D341Med (cell line): ENCODE data around the gene CDC42SE2.
"Not testable (repeated sequence)": the region's sequence is repeated elsewhere in the genome, so short reads cannot be mapped to it uniquely, and the experiment has no call there.

Experiments used
- DNase-seq: peaks from one replicate; pipeline ENCODE4 v3.0.0; 2012; ENCODE audit warnings: low spot score

Gene CDC42SE2

DNA sequence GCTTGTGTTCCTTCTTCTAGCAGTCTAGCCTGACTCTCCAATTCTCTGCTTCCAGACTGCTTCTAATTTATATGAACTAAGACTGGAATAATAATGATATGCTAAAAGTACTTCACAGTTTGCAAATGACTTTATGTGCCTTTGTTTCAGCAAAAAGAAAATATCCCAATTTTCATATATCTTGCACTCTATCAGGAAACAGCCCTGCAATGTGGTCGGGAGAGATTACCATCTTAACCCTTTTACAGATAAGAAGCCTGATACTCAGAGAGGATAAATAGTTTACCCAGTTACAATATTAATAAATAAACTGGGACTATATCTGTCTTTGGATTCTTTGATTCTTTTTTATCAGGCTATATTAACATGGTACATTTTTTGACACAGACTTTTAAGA lies 126.0 kb downstream of the CDC42SE2 start:
- no peak for DNase-seq

DNA sequence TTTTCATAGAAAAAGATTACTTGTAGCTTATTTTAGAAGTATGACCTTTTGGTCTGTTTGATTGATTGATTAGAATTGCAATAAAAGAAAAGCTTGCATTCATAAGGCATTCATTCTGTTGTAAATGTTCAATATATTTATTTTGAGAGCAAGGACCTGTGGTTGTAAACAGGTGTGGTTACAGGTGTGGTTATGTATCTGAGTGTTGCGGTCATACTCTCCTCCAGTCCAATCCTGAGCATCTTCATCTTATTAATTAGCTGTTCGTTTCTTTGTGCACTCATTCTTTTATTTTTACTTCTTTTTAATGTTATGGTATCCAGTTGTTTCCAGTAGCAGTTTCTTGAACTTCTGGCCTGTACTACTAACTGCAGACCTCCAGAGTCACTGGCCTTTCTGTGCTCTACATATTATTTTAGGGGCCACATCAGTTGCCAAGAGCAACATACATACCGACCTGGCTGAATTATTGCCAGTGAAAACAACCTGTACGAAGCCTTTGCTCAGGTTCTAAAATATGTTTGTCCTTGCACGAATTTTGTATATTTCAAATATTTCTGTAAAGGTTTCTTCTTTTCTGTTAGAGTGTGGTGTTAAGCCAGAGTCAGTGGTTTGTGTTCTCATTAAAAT lies 128.7 kb downstream of the CDC42SE2 start:
- DNase-seq: no peak

DNA sequence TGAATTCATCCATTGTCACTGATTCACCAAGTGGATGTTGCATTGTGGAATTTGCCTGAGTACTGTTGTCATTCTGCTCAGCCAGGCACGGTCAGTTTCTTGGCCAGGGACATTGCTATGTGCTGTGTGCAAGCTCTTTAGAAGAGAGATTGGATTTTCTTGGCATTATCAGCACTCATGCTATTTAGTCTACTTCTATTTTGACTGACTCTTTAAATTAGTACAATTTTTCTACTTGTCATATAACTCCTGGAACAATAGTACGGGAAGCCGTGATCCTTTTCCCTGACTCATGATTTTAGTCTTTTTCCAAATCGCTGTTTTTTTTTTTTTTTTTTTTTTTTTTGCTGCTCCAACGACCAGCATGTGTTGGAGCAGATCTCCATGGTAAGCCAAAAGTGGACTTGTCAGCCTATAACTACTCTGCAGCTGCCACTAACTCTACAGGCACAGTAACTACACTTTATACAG lies 129.7 kb downstream of the CDC42SE2 start:
- no peak for DNase-seq

DNA sequence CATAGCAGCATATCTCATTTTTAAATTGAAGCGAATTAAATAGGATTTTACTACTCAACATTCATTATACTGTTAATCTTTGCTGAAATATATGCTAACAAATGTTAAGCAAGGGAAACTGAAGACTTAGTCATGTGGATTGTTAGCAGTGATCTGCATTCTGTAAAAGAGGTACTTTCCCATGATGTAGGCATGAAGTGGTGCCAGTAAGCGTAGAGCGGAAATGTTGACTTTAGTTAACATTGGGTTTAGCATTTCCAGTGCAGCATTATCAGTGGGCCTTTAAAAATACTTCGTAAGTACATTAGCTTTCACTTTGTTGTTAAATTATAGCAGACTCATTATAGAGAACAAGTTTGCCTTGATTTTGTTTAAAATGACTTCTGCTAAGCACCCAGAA lies 130.3 kb downstream of the CDC42SE2 start:
- DNase-seq: no peak

DNA sequence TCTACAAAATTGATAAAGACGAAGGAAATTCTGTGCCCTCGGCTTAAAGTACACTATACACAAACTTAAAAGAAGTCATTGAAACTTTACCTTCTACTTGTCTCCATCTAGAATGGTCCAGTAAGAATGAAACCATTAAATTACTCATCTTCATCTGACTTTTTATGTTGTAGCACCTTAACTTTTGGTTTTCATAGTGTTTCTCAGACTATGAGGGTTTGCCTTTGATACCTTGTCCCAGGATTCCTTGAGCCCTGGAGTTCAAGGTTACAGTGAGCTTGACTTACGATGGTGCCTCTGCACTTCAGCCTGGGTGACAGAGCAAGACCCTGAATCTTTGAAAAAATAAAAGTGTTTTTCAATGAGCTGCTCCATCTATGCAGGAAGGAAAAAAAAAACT lies 132.2 kb downstream of the CDC42SE2 start:
- no peak for DNase-seq

DNA sequence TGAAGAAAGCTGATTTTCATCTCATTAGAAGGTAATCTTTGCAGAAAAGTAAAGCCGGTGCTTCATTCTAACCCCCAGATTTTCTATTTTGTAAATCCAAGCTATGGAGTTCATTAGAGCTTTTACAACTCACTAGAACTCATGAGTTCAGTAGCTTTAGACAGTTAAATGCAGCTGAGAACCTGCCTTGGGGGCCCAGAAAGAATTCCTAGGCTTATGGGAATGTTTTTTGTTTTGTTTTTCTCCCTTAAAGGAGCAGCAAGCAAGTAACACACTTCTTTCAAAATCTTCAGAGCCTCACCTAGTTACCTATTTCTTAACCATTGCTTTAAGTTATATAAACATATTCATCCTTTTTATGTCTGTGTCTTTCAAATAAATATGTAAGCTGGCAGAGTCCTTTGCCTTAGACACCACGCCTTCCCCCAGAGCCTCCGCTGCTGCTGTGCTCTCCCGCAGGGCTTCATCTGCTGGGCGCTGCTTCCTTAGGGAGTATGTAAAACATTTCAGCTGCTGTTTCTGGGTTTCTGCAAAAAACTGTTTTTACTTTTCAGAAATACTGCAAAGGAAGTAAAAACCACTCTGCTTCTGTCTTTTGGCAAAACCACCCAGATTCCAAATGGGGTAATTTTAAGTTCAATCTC lies 132.9 kb downstream of the CDC42SE2 start:
- DNase-seq: no peak

DNA sequence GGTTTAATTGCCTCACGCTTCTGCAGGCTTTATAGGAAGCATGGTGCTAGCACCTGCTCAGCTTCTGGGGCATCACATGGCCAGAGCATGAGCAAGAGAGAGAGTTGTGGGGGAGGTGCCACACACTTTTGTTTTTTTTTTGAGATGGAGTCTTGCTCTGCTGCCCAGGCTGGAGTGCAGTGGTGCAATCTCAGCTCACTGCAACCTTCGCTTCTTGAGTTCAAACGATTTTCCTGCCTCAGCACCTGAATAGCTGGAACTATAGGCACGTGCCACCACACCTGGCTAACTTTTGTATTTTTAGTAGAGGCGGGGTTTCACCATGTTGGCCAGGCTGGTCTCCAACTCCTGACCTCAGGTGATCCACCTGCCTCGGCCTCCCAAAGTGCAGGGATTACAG lies 135.2 kb downstream of the CDC42SE2 start:
- DNase-seq: not testable (repeated sequence)

DNA sequence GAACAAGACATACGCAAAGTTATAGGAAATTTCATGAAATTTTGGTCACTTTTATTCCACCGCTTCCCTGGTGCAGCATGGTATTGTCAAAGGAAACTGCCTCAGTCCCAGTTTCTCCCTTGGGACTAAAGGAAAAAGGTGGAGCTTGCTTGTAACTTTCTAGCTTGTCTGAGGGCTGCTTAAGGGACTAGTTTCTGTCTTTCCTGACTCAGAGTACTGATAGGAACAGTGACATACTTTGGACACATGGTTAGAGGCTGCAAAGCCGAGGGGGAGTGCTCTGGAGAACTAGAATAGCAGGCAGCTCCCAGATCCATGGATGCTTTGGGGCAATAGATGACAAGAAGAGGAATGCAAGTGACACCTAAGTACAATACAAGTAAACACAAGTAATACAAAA lies 136.7 kb downstream of the CDC42SE2 start:
- no peak for DNase-seq

DNA sequence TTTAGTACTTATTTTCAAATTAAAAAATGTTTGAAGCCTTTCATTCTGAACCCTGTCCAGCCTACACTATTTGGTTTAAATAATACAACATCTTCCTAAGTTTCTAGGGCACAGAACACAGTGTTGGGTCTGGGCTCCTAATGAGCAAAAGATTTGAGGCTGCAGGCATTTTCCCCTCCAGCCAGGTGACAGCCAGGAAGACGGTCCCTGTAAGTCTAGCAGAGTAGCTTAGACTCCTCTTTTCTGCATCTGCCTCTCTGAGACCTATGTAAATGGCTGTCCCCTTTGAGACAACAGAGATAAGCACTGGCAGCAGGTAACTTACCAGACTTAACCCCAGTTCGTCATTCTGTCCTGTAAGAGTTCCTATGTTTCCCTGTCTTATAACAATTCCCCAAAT lies 141.8 kb downstream of the CDC42SE2 start:
- DNase-seq: no peak

DNA sequence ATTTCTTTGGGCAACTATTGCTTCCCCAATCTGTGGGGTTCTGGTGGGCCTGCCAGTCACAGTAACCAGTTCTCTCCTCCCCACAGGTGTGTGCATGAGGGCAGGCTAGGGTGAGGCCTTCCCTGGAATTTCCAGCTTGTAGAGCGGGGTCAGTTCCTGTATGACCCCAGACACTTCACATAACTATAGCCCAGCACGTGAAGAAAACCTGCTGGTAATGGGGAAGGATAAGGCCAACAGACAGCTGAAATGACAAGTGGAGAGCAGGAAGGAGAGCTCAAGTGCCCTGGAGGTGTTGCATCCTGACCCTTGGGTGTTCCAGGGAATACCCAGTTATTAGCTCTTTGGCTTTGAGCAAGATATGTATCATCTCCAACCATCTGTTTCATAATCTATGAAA lies 142.2 kb downstream of the CDC42SE2 start:
- DNase-seq: no peak

DNA sequence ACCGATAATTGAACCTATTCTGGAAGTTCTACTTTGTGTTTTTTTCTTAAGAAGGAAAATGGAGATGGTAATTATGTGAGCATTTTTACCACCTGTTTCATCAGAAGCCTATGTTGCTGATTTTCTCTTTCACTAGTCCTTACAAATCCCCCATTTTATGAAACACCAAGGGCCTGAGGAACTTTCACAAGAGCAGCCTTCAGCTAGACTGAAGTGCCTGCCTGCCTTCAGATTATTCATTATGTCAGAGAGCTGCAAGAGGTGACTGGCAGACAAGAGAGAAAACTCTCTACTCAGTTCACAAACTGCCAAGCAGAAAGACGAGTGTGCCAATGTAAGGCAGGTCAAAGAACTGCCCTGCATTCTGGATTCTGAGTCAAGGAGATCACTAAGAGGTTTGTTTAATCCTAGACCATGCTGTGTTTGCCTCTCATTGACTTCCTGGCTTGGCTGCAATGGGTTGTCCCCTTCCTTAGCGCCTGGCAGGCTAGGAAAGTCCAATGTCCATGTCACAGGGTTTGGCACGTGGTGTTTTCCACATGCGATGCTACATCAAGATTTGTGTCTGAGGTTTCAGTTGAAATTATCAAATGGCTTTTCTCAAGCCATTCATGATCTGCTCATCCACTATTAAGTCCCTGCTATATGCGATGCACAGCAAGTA lies 143.3 kb downstream of the CDC42SE2 start:
- DNase-seq: no peak

DNA sequence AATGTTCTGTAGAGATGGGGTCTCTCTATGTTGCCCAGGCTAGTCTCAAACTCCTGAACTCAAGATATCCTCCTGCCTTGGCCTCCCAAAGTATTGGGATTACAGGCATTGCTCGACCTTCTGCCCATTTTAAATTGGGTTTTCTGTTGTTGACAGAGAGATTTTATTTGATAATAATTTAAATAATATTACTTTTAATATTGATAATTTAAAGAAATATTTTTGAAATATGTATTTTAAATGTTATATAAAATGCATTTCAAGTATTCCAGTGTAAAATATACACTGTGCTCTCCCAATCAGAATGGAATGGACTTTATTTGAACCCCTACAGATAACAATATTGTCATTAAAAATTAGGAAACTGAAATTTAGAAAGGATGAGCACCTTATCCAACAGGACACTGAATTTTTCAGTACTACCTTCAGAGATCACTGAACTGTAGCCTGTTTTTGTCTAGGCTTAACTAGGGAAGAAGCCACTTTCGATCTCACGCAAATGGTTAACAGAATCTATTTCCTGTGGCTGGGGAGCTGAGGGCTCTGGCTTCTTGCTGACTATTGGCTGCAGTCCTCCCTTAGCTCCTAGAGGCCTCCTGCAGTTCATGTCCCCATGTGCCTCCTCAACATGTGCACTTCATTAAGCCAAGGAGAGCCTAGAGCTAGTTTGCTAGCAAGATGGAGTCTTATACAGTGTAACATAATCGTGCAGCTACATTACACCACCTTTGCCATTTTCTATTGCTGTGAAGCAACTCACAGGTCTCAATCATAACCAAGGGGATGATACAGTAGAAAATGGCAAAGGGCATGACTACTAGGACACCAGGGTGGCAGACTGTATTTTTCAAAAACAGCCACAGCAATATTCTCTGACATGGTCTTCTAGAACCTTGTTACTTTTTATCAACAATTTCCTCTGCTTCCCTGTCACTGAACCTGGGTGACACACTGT lies 150.0 kb downstream of the CDC42SE2 start:
- no peak for DNase-seq

DNA sequence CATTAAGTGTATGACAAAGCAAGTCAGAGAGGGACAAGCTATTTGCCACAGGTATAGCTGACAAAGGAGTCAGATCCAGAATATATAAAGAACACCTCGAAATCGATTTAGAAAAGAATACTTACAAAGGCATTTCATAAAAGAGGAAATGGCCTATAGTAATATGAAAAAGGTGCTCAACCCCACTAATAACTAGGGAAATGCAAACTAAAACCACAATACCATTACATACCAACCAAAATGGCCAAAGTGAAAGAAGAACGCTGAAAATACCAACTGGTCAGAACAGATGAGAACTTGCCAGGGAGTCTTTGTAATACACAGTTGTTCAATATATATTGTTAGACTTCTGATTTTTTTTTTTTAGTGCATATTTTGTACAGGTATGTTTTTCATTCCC lies 152.9 kb downstream of the CDC42SE2 start:
- DNase-seq: no peak

DNA sequence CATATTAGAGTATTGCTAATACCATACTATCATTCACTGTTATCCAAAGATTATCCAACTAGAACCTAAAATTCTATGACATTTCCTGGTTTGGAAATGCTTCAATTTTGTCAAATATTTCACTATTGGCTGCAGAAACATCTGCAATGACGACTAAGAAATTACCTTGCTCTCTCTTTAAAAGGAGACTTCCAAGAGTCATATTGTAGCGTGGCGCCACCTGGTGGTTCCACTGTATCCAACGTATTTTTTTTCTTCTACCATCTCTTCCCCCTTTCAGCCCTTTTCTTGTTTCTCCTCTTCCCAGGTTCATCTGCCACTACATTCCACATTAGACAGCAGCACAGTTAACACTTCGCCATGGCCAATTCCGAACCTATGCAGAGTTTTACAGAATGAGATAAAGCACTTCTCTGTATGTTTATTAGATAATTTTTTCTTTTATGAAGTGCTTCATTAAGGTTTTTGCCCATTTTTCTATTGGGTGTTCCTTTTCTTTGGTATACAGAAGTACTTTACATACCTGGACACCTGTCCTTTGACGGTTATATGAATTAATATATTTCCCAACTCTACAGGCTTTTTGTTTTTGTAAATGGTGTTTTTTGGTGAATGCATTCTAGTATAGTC lies 153.5 kb downstream of the CDC42SE2 start:
- peak; percentile 56 for DNase-seq

DNA sequence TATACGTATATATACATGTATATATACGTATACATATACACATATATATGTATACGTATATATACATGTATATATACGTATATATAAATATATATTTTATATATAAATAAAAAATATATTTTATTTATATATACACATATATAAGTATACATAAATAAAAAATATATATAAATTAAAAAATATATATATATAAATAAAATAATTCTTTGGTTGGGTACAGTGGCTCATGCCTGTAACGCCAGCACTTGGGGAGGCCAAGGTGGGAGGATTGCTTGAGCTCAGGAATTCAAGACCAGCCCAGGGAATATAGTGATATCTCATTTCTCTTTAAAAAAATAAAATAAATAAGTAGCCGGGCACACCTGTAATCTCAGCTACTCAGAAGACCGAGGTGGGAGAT lies 155.0 kb downstream of the CDC42SE2 start:
- no peak for DNase-seq

DNA sequence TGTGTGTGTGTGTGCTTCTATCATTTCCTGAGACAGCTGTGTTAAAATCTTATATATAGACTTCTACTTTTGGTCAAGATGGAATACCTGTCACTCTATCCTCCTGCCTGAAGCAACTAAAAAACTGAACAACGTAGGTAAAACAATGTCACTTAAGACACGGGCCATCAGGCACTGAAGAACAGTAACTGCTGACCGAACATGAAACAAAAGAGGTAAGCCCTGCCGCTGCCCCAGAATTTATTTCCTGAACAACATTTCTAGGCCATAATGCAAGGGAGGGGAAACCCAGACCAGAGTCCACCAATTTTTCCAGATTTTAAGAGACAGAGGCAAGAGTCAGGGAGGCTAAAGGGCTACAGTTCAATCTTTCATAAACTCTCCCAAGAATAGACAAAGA lies 156.0 kb downstream of the CDC42SE2 start:
- DNase-seq: no peak

DNA sequence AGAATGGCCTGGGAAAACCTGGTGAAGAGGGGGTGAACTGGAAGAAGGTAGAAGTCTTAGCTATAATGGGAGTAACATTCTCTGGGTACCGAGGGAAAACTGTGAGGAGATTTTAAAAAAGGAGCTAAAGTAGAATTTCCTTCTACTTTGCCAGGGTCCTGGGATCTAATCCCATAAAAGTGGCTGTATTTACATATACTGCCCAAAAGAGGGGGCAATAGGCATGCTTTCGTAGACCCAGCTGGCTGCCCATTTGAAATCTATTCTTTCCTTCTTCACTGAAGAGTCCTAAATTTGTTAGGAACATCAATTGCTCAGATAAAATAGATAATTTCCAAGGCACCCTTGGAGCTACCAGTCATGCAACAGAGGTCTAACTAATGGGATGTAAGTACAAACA lies 159.2 kb downstream of the CDC42SE2 start:
- peak; percentile 52 for DNase-seq

DNA sequence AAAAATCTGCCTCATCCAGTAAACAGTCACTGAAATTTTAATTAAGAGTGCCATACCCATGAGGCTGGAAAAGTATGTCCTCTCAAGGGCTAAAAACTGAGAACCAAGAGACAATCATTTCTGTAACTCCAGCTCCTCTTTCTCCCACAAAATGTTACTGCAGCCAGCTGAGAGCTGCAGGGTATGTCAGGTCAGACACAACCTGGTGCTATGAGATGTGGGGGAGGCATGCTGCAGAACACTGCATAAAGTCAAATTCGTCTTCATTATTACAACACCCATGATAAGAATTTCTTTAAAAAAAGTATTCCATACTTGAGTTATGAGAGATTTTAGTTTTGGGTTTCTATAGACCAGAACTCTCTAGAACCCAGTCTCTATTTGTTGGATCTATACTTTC lies 162.2 kb downstream of the CDC42SE2 start:
- DNase-seq: no peak

DNA sequence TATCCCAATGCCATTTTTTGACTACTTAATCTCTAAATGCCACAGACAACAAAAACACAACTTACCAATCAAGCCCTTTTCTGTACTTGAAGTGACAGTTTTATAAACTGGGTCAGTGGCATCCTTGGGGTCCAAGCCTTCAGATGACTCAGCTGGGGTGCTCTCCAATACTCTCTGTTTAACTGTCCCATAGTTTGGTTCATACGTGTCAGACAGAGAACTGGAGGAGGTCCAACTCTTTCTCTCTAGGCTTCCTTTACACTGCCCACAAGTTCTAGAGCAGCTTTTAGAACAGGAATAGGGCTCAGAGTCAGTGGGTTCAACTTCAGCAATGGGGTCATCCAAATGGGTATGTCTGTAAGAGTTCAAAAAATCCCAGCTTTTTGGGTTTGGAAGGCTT lies 166.9 kb downstream of the CDC42SE2 start:
- no peak for DNase-seq

DNA sequence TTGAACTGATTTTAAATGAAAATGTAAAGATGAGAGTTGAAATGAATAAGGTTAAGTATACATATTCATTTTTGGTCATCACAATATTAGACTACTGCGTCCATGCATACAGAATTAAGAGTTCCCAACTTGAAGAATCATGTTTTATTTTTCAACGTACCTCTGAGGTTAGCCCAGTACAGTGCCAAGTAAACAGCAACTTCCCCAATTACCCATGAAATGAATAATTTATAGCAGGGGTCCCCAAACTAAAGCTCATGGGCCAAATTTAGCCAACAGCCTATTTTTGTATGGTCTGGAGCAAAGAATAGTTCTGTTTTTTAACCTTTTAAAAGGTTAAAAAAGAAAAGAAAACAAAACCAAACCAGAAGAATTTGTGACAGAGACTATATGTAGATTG lies 167.9 kb downstream of the CDC42SE2 start:
- DNase-seq: no peak

DNA sequence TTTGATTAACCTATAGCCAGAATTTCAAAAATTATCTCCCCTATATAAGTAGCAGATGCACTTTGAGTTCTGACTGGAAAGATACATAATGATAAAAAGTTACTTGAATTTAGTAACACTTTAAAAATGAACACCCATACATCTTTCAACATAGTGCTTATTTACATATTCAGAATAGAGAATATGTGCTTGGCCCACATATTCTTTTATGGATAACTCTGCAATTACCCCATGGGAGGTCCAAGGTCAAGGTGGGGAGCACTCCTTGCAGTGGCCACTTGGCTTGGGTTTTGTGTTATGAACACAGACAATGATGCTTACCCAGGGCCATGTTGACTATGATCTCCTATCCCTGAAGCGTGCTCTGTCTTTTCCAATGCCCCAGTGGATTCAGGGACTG lies 169.3 kb downstream of the CDC42SE2 start:
- DNase-seq: no peak

DNA sequence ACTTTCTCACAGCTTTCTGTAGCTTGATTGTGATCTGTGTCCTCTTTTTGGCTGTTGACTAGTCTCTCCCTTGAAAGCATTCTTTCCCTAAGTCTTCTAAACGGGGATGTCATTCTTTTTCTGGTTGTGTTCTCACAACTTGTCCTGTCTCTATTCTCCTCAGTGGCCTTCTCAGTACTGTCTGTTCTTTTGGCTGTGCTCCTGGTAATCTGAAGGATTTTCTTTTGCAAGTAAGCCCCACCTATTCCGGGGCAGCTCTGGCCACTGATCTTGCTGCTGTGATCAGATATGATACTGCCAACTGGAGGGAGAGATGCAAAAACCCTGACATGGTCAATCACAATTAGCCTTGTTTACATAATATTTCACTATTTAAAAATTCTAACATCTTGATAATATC lies 172.2 kb downstream of the CDC42SE2 start:
- peak; percentile 31 for DNase-seq
